H1 (cell line): ENCODE measurements around the gene IL17RE.

Experiments
- EZH2 ChIP-seq: fragments of 200-600 bp; sonication (generic); IDR thresholded peaks from 2 replicates; pipeline ENCODE4 v1.7.1; 2012; ENCODE audit warnings: low read depth, mild to moderate bottlenecking, moderate library complexity, low read length, inconsistent platforms; ENCODE audit not compliant: severe bottlenecking
- NRF1 ChIP-seq: IDR thresholded peaks from 2 replicates; pipeline ENCODE4 v1.6.1; 2011; ENCODE audit warnings: mild to moderate bottlenecking, low read depth, low read length, improper control_type of control experiment
- SIN3A ChIP-seq, 2 experiments: IDR thresholded peaks in 1 of 2; conservative IDR thresholded peaks in 1 of 2; 2 replicates each; pipeline ENCODE4 v1.6.1; 2011 to 2012; ENCODE audit warnings: low read length in 2 of 2, improper control_type of control experiment in 1 of 2, low read depth in 1 of 2, mild to moderate bottlenecking in 1 of 2
- SP2 ChIP-seq: IDR thresholded peaks from 2 replicates; pipeline ENCODE4 v1.6.1; 2012; ENCODE audit warnings: mild to moderate bottlenecking, low read length, inconsistent platforms

DNA sequence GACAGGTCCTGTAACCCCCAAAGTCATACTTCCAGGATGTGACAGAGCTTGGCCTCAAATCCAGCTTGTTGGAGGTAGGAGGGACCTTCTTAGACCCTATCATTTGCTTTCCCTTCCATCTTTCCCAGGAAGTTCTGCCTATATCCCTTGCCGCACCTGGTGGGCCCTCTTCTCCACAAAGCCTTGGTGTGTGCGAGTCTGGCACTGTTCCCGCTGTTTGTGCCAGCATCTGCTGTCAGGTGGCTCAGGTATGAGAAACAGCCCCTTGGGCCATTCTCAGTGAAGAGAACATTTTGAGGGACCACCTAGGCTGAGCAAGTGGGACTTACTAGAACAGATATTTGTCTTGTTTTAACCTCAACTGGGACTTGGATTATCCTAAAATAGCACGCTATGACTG is 1.3 kb downstream of the IL17RE start:
- no peak for TF ChIP-seq NRF1
- no peak for TF ChIP-seq EZH2
- no peak for TF ChIP-seq SP2
- TF ChIP-seq SIN3A (conservative IDR thresholded peaks at IDR 0.05 in 1 of 2, IDR thresholded peaks at IDR 0.05 in 1 of 2; ENCODE audit: low read depth in 1 of 2, low read length in 2 of 2), result no peak
